OCI-LY7 (cell line): Measurements from ENCODE around the gene ZNF500. TPM values are rescaled to one million over a fixed set of nuclear protein-coding genes. Genes with fewer than 3 reads are reported as not detected.

Experiments used
- BruUV-seq: library from RNA; stranded (reverse); fragments of 400-500 nt; replicated peaks from 2 replicates; lab custom pipeline; 2021; lab: Mats Ljungman, UMichigan
- CTCF ChIA-PET: fragments of 300-600 bp; sonication (Branson Sonifier 250); formaldehyde crosslinking; loops from one replicate; lab custom pipeline; 2022; ENCODE audit warnings: antibody characterized with exemption; ENCODE audit not compliant: unreplicated experiment; lab: Charles Lee
- POLR2A ChIA-PET: fragments of 300-600 bp; sonication (Branson Sonifier 250); formaldehyde crosslinking; loops from one replicate; lab custom pipeline; 2022; ENCODE audit warnings: antibody characterized with exemption; lab: Charles Lee
- DNase-seq: peaks from one replicate; pipeline ENCODE4 v3.0.0-alpha.2; 2015; ENCODE audit warnings: low spot score
- H2AFZ ChIP-seq: fragments of 200-600 bp; sonication (generic), shearing (Covaris generic); 2 replicates; pipeline ENCODE4 v1.6.1; 2014; ENCODE audit warnings: mild to moderate bottlenecking, antibody characterized with exemption, low read length, moderate library complexity
- H3K27ac ChIP-seq: fragments of 200-600 bp; sonication (generic); 2 replicates; pipeline ENCODE4 v1.5.1; 2014; ENCODE audit warnings: mixed run types, low read depth, mild to moderate bottlenecking, moderate library complexity, low read length, inconsistent platforms; ENCODE audit not compliant: poor library complexity, severe bottlenecking
- H3K36me3 ChIP-seq: fragments of 200-600 bp; sonication (generic); 2 replicates; pipeline ENCODE4 v1.6.1; 2014; ENCODE audit warnings: mild to moderate bottlenecking, antibody characterized with exemption, low read length, moderate library complexity, mixed read lengths; ENCODE audit not compliant: insufficient read depth
- H3K4me1 ChIP-seq: fragments of 200-600 bp; sonication (generic); 2 replicates; pipeline ENCODE4 v1.5.1; 2014; ENCODE audit warnings: mild to moderate bottlenecking, low read length; ENCODE audit not compliant: insufficient read depth, poor library complexity, severe bottlenecking
- H3K4me2 ChIP-seq: fragments of 200-600 bp; sonication (generic); 2 replicates; pipeline ENCODE4 v1.6.1; 2014; ENCODE audit warnings: mild to moderate bottlenecking, low read length
- H3K4me3 ChIP-seq: fragments of 200-600 bp; sonication (generic); 2 replicates; pipeline ENCODE4 v1.5.1; 2014; ENCODE audit warnings: mild to moderate bottlenecking, low read depth, low read length; ENCODE audit not compliant: poor library complexity, severe bottlenecking
- H3K79me2 ChIP-seq: fragments of 200-600 bp; sonication (generic); 2 replicates; pipeline ENCODE4 v1.6.1; 2016; ENCODE audit warnings: low read depth, mild to moderate bottlenecking, low read length, moderate library complexity, mixed read lengths; ENCODE audit not compliant: insufficient read depth
- H3K9me2 ChIP-seq: fragments of 200-600 bp; sonication (generic); 2 replicates; pipeline ENCODE4 v1.6.1; 2016; ENCODE audit warnings: mild to moderate bottlenecking, low read length, mixed read lengths; ENCODE audit not compliant: insufficient read depth
- H3K9me3 ChIP-seq: fragments of 200-600 bp; sonication (generic); 2 replicates; pipeline ENCODE4 v1.6.1; 2014; ENCODE audit warnings: mild to moderate bottlenecking, mixed run types, low read length, mixed read lengths
- H4K20me1 ChIP-seq: fragments of 200-600 bp; sonication (generic); 2 replicates; pipeline ENCODE4 v1.6.1; 2014; ENCODE audit warnings: mild to moderate bottlenecking, antibody characterized with exemption, low read length, moderate library complexity, mixed read lengths; ENCODE audit not compliant: insufficient read depth
- EZH2phosphoT487 ChIP-seq: fragments of 200-600 bp; sonication (generic); IDR thresholded peaks from 2 replicates; pipeline ENCODE4 v1.6.1; 2018; ENCODE audit warnings: low read depth, borderline replicate concordance, mild to moderate bottlenecking, mixed run types, antibody characterized with exemption, low read length, moderate library complexity, mixed read lengths
- intact Hi-C: fragments of 100-400 bp; cut with micrococcal nuclease; formaldehyde crosslinking; loops from one replicate; pipeline ENCODE4 v1.10.0; 2022; ENCODE audit not compliant: unreplicated experiment
- total RNA-seq, 2 experiments: library from RNA; depleted of rRNA in 1 of 2; stranded (reverse); fragments of >200 nt in 1 of 2; shearing (Covaris generic) in 1 of 2; gene quantifications; 2 replicates each; pipeline ENCODE4 v1.2.3, GENCODE V29; 2014 to 2022
- TF ChIP-seq, protein P1 (sequence below): fragments of 200-600 bp; sonication (generic); conservative IDR thresholded peaks from 2 replicates; pipeline ENCODE4 v1.5.1; 2014; ENCODE audit warnings: mild to moderate bottlenecking, antibody characterized with exemption, low read length, moderate library complexity, mixed read lengths

Gene ZNF500
- total RNA-seq, 2 experiments from 2014 or later: 16.1 to 23.9 TPM

DNA sequence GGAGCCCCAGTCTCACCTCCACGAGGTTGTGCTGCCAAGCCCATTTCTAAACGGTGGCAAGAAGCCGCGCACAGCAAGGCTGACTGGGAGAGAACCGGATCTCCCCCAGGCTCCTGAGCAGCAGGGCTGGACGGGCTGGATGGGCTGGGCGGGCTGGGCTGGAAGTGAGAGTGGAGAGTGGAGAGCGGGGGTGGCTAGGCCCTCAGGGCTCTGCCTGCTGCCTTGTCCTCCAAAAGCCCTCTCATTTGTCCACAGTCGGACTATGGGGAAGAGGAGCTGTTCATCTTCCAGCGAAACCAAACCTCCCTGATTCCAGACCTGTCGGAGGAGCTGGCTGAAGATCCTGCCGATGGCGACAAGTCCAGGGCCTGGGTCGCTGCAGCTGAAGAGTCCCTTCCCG, 29.4 kb downstream of the ZNF500 start:
- TF ChIP-seq EZH2phosphoT487: no peak
- TF ChIP-seq, protein P1, sequence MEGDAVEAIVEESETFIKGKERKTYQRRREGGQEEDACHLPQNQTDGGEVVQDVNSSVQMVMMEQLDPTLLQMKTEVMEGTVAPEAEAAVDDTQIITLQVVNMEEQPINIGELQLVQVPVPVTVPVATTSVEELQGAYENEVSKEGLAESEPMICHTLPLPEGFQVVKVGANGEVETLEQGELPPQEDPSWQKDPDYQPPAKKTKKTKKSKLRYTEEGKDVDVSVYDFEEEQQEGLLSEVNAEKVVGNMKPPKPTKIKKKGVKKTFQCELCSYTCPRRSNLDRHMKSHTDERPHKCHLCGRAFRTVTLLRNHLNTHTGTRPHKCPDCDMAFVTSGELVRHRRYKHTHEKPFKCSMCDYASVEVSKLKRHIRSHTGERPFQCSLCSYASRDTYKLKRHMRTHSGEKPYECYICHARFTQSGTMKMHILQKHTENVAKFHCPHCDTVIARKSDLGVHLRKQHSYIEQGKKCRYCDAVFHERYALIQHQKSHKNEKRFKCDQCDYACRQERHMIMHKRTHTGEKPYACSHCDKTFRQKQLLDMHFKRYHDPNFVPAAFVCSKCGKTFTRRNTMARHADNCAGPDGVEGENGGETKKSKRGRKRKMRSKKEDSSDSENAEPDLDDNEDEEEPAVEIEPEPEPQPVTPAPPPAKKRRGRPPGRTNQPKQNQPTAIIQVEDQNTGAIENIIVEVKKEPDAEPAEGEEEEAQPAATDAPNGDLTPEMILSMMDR: no peak
- intact Hi-C loops: no loop called here
- Histone ChIP-seq H3K79me2 (peaks cover 13% of the 10 kb centered on the region; the same call in 1 of the 2 replicates), H3K9me2 (no peaks in the 10 kb centered on the region), H3K9me3 (no peaks in the 10 kb centered on the region), H3K4me3 (no peak overlapping the region), H2AFZ (no peak overlapping the region), H3K4me1 (peaks cover 15% of the 10 kb centered on the region), H3K4me2 (no peak overlapping the region), H3K27ac (no peak overlapping the region), H3K36me3 (no peaks in the 10 kb centered on the region), H4K20me1 (no peaks in the 10 kb centered on the region)
- CTCF ChIA-PET: no interaction called here
- BruUV-seq: no TSS peak
- POLR2A ChIA-PET: interaction anchor here (0.5 to 0.9 kb wide), 2 partner anchors 35 to 777 kb away, joined by 3 to 6 read pairs; no protein-coding TSS in a partner anchor
- DNase-seq: no peak

DNA sequence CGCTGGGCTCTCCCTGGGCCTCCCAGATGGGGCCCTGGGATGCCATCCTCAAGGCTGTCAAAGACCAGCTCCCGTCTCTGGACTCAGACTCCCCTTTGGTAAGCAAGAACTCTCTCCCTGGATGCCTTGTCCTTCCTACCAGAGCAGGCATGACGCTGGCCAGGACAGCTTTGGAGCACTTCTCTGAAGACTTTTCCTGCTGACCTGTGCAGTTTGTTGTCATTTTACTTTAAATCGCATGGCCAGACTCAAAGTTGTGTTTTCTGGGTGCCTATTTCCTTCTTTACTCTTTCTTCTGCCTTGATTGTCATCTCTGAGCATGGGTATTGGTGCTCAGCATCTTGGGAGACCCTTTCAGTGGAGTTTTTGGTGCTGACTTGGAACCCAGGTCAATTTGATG, 30.4 kb downstream of the ZNF500 start:
- no peak for TF ChIP-seq EZH2phosphoT487
- TF ChIP-seq, protein P1: no peak
- no TSS peak for BruUV-seq

More for the DNA sequence above, 30.4 kb downstream of the ZNF500 start:
- Histone ChIP-seq H3K4me2 (no peak overlapping the region), H3K9me3 (no peaks in the 10 kb centered on the region), H3K4me1 (peaks cover 15% of the 10 kb centered on the region), H3K4me3 (no peak overlapping the region), H3K36me3 (no peaks in the 10 kb centered on the region), H4K20me1 (no peaks in the 10 kb centered on the region), H3K27ac (no peak overlapping the region), H3K9me2 (no peaks in the 10 kb centered on the region), H3K79me2 (peaks cover 13% of the 10 kb centered on the region; the same call in 1 of the 2 replicates), H2AFZ (no peak overlapping the region)
- no peak for DNase-seq
- intact Hi-C loops: no loop called here
- POLR2A ChIA-PET: interaction anchor here (3.6 kb wide), 1 partner anchor 32 kb away, joined by 23 read pairs; the partner anchor contains the start of gene ZNF500
- CTCF ChIA-PET: no interaction called here
